Panc1 (cell line): ENCODE results near the gene TMEM187. TPM values are rescaled to one million over a fixed set of nuclear protein-coding genes. Genes with fewer than 3 reads are reported as not detected.

Source experiments
- ATAC-seq: fragments of 200-7000 bp; cut with Tn5 transposase; 2 replicates; pipeline ENCODE4 v1.9.1; 2020; ENCODE audit warnings: mild to moderate bottlenecking, moderate library complexity
- BruUV-seq: library from RNA; stranded (reverse); fragments of 400-500 nt; replicated peaks from 2 replicates; lab custom pipeline; 2021; lab: Mats Ljungman, UMichigan
- CTCF ChIA-PET: fragments of 300-600 bp; sonication (Branson Sonifier 250); formaldehyde crosslinking; loops from one replicate; lab custom pipeline; 2022; ENCODE audit warnings: antibody characterized with exemption; lab: Charles Lee
- POLR2A ChIA-PET: fragments of 300-600 bp; sonication (Branson Sonifier 250); formaldehyde crosslinking; loops from one replicate; lab custom pipeline; 2022; ENCODE audit warnings: antibody characterized with exemption; lab: Charles Lee
- DNase-seq: peaks from one replicate; pipeline ENCODE4 v3.0.0-alpha.2; 2010; ENCODE audit warnings: low read depth, low spot score
- H3K27ac ChIP-seq: 2 replicates; pipeline ENCODE4 v1.5.1; 2011; ENCODE audit warnings: mild to moderate bottlenecking, low read length, inconsistent platforms
- H3K27me3 ChIP-seq: fragments of 200-500 bp; sonication (Bioruptor generic); 2 replicates; pipeline ENCODE4 v1.6.0; 2014; ENCODE audit warnings: low read length, inconsistent platforms; ENCODE audit not compliant: control insufficient read depth, insufficient read depth
- H3K36me3 ChIP-seq: fragments of 200-500 bp; sonication (Bioruptor generic); 2 replicates; pipeline ENCODE4 v1.5.1; 2014; ENCODE audit warnings: inconsistent platforms, mild to moderate bottlenecking, low read length, moderate library complexity; ENCODE audit not compliant: control insufficient read depth, insufficient read depth
- H3K4me1 ChIP-seq: 2 replicates; pipeline ENCODE4 v1.5.1; 2011; ENCODE audit warnings: inconsistent platforms, mild to moderate bottlenecking, low read length, moderate library complexity; ENCODE audit not compliant: control insufficient read depth, insufficient read depth
- H3K4me3 ChIP-seq, 2 experiments: 2 replicates each; pipeline ENCODE4 v1.5.1; 2011 to 2012; ENCODE audit warnings: low read depth in 2 of 2, low read length in 2 of 2, mild to moderate bottlenecking in 2 of 2, inconsistent platforms in 1 of 2, moderate library complexity in 1 of 2
- H3K9me3 ChIP-seq: fragments of 200-500 bp; sonication (Bioruptor generic); 2 replicates; pipeline ENCODE4 v1.5.1; 2014; ENCODE audit warnings: low read depth, mild to moderate bottlenecking, inconsistent platforms, low read length, moderate library complexity; ENCODE audit not compliant: control insufficient read depth, insufficient read depth
- POLR2AphosphoS5 ChIP-seq: IDR thresholded peaks from 2 replicates; pipeline ENCODE4 v1.6.1; 2012; ENCODE audit warnings: mild to moderate bottlenecking, low read depth, low read length, moderate library complexity
- SIN3A ChIP-seq: IDR thresholded peaks from 2 replicates; pipeline ENCODE4 v1.6.1; 2012; ENCODE audit warnings: low read depth, mild to moderate bottlenecking, low read length, moderate library complexity, borderline replicate concordance; ENCODE audit not compliant: insufficient read depth
- TCF7L2 ChIP-seq: IDR thresholded peaks from 2 replicates; pipeline ENCODE4 v1.6.1; 2011; ENCODE audit warnings: mild to moderate bottlenecking, low read depth, low read length, inconsistent platforms
- in situ Hi-C: cut with HindIII; loops from 2 replicates; pipeline ENCODE4 v1.10.0; 2016; ENCODE audit warnings: low sequenced_read_pairs, low pct_unique_long_range_greater_than_20kb
- intact Hi-C: fragments of 100-400 bp; cut with micrococcal nuclease; formaldehyde crosslinking; loops from one replicate; pipeline ENCODE4 v1.10.0; 2022; ENCODE audit not compliant: unreplicated experiment
- total RNA-seq: library from RNA; stranded (reverse); gene quantifications from one replicate; pipeline ENCODE4 v1.2.1, GENCODE V29; 2021; ENCODE audit not compliant: unreplicated experiment
- TF ChIP-seq, protein P1 (sequence below): fragments of 450-650 bp; IDR thresholded peaks from 2 replicates; pipeline ENCODE4 v1.5.1; 2017; ENCODE audit warnings: mild to moderate bottlenecking
- TF ChIP-seq, protein P2 (sequence below), 2 experiments: IDR thresholded peaks; 2 replicates each; pipeline ENCODE4 v1.6.1; 2011 to 2012; ENCODE audit warnings: low read depth in 2 of 2, control low read depth in 1 of 2, low read length in 1 of 2, mild to moderate bottlenecking in 1 of 2, moderate library complexity in 1 of 2; ENCODE audit not compliant: insufficient read depth in 1 of 2

Gene TMEM187
- total RNA-seq, 1 experiment from 2014 or later: 15.7 TPM

DNA sequence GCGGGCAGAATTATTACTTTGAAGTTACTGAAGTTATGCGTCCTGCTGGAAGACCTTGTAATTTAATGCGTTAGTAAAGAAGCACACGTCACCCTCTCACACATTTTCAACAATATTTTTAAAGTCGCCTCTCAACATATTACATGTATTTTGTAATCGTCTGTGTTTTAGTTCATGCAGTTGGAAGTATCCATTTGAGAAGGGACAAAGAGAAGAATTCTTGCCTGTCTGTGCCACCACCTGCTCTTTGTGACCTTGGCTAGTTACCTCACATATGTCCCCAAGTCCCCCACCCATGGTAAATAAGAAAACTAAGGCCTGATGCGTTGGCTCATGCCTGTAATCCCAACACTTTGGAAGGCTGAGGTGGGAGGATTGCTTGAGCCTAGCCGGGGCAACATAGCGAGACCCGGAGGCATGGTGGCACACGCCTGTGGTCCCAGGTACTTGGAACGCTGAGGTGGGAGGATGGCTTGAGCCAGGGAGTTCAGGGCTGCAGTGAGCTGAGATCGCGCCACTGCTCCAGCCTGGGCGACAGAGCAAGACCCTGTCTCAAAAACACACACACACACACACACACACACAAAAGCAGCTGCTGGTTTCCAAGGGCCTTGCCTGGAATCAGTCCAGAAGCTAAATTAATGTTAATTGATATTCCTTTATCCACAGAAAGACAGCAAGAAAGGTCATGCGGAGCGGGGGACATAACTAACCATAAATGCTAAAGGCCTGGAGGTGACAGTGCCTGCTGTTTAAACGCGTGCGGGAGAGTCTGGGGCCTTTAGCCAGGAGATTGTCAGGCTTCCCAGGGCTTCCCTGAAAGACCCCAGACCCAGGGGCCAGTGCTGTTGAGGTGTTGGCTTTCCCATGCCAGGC is 811 bp downstream of the TMEM187 start:
- ChIA-PET POLR2A (no interaction called here), CTCF (interaction anchor here (0.6 kb wide), 1 partner anchor 27 kb away, joined by 3 read pairs; no protein-coding TSS in a partner anchor)

DNA sequence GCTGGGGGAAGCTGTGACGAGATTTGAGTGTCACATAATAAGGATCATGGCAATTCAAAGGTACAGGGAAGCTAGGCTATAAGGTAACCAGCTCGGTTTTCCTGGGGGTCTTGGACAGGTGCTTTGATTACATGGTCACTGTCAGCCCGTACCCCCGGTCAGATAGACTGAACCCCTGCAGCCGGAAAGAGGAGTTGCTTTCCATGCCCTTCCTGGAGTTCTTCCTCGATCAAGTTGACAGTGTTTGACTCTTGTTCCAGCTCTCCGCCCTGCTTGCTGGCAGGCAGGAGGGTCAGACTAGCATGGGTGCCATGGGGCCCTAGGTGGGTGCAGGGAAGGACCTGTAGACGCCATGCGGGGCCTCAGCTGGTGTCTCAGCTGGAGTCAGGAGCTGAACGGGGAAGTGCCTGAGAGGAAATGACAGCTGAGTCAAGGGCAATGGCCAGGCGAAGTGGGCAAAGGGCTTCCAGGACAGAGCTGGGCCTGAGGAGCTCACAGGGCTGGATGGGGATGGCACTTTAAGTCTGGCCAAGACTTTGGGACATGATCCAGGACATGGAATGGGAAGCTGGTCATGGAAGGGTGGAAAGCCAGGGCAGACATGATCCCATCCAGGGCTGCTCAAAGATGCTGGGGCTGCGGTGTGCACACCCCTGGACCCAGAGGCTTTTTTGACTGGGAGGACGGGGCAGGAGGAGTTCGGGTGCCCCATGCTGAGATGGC is 1.6 kb downstream of the TMEM187 start:
- ChIA-PET POLR2A (no interaction called here), CTCF (interaction anchor here (0.6 kb wide), 1 partner anchor 26 kb away, joined by 3 read pairs; no protein-coding TSS in a partner anchor)
- peaks cover 12% of the 10 kb centered on the region for H3K4me1 ChIP-seq
- TF ChIP-seq POLR2AphosphoS5 (no peak), TCF7L2 (no peak), SIN3A (no peak)
- TF ChIP-seq, protein P1, sequence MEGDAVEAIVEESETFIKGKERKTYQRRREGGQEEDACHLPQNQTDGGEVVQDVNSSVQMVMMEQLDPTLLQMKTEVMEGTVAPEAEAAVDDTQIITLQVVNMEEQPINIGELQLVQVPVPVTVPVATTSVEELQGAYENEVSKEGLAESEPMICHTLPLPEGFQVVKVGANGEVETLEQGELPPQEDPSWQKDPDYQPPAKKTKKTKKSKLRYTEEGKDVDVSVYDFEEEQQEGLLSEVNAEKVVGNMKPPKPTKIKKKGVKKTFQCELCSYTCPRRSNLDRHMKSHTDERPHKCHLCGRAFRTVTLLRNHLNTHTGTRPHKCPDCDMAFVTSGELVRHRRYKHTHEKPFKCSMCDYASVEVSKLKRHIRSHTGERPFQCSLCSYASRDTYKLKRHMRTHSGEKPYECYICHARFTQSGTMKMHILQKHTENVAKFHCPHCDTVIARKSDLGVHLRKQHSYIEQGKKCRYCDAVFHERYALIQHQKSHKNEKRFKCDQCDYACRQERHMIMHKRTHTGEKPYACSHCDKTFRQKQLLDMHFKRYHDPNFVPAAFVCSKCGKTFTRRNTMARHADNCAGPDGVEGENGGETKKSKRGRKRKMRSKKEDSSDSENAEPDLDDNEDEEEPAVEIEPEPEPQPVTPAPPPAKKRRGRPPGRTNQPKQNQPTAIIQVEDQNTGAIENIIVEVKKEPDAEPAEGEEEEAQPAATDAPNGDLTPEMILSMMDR: no peak
- TF ChIP-seq, protein P2, sequence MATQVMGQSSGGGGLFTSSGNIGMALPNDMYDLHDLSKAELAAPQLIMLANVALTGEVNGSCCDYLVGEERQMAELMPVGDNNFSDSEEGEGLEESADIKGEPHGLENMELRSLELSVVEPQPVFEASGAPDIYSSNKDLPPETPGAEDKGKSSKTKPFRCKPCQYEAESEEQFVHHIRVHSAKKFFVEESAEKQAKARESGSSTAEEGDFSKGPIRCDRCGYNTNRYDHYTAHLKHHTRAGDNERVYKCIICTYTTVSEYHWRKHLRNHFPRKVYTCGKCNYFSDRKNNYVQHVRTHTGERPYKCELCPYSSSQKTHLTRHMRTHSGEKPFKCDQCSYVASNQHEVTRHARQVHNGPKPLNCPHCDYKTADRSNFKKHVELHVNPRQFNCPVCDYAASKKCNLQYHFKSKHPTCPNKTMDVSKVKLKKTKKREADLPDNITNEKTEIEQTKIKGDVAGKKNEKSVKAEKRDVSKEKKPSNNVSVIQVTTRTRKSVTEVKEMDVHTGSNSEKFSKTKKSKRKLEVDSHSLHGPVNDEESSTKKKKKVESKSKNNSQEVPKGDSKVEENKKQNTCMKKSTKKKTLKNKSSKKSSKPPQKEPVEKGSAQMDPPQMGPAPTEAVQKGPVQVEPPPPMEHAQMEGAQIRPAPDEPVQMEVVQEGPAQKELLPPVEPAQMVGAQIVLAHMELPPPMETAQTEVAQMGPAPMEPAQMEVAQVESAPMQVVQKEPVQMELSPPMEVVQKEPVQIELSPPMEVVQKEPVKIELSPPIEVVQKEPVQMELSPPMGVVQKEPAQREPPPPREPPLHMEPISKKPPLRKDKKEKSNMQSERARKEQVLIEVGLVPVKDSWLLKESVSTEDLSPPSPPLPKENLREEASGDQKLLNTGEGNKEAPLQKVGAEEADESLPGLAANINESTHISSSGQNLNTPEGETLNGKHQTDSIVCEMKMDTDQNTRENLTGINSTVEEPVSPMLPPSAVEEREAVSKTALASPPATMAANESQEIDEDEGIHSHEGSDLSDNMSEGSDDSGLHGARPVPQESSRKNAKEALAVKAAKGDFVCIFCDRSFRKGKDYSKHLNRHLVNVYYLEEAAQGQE (IDR thresholded peaks at IDR 0.05; ENCODE audit: insufficient read depth in 1 of 2, low read depth in 2 of 2, low read length in 1 of 2): no peak
- peak overlapping the region; percentile 90 to 98; a peak in 3 of 4 replicates for H3K4me3 ChIP-seq
- DNase-seq: no peak
- in situ Hi-C loops: no loop called here
- BruUV-seq: no TSS peak
- H3K27me3 ChIP-seq: no peaks in the 10 kb centered on the region
- H3K36me3 ChIP-seq: no peaks in the 10 kb centered on the region; the same call in 1 of the 2 replicates
- no peaks in the 10 kb centered on the region for H3K9me3 ChIP-seq
- no peak for ATAC-seq
- intact Hi-C loops: no loop called here
- H3K27ac ChIP-seq: peak overlapping the region; percentile 100

More for the DNA sequence above, 811 bp downstream of the TMEM187 start:
- peaks cover 18% of the 10 kb centered on the region for H3K4me1 ChIP-seq
- in situ Hi-C loops (no loop called here), intact Hi-C loops (no loop called here)
- DNase-seq (no peak), ATAC-seq (no peak)
- H3K27me3 ChIP-seq: no peaks in the 10 kb centered on the region
- BruUV-seq: TSS peak; percentile 89
- peak overlapping the region; percentile 100 for H3K27ac ChIP-seq
- no peaks in the 10 kb centered on the region for H3K9me3 ChIP-seq
- no peaks in the 10 kb centered on the region; the same call in 1 of the 2 replicates for H3K36me3 ChIP-seq
- TF ChIP-seq TCF7L2 (no peak), SIN3A (no peak), POLR2AphosphoS5 (no peak)
- TF ChIP-seq, protein P1: no peak
- TF ChIP-seq, protein P2 (IDR thresholded peaks at IDR 0.05; ENCODE audit: insufficient read depth in 1 of 2, low read depth in 2 of 2, low read length in 1 of 2): no peak
- peak overlapping the region; percentile 90 to 98 for H3K4me3 ChIP-seq
